Panc1 (cell line): Measurements from ENCODE around the gene PPARGC1A.

Experiments
- CTCF ChIP-seq: fragments of 450-650 bp; IDR thresholded peaks from 2 replicates; pipeline ENCODE4 v1.5.1; 2017; ENCODE audit warnings: mild to moderate bottlenecking
- REST ChIP-seq, 2 experiments: IDR thresholded peaks; 2 replicates each; pipeline ENCODE4 v1.6.1; 2011 to 2012; ENCODE audit warnings: low read depth in 2 of 2, control low read depth in 1 of 2, low read length in 1 of 2, mild to moderate bottlenecking in 1 of 2, moderate library complexity in 1 of 2; ENCODE audit not compliant: insufficient read depth in 1 of 2

GRCh38 chr4:23884741-23885140 lies 5.1 kb downstream of the PPARGC1A start:
- TF ChIP-seq CTCF (no peak), REST (IDR thresholded peaks at IDR 0.05; ENCODE audit: insufficient read depth in 1 of 2, low read depth in 2 of 2, low read length in 1 of 2) (no peak)
